Measurements from ENCODE around the gene MFRP.

The MFRP gene

DNA sequence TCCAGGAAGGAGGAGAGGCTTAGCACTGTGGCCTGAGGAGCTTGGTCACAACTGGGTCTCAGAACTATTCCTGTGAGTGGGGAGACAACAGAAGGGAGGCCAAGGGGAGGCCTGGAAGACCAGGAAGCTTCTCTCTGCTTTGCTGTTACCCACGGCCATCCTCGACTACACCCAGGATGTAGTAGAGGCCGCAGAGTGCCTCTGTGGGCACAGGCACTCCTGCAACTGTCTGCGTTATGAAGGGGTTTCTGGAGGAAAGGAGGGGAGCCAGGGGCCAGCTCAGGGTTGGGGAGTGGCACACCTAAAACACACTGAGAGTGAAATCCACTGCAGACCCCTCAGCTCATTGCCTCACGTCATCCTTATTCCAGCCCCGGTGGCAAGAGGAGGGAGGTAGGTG lies 3.8 kb upstream of the MFRP start:
- no peaks in the 10 kb centered on the region for H3K36me3 ChIP-seq (ENCODE audit: low read length)
- H3K27ac ChIP-seq (ENCODE audit: low read depth, low read length): no peak overlapping the region
- no peak overlapping the region for H3K9ac ChIP-seq (ENCODE audit: low read length)
- no peaks in the 10 kb centered on the region for H4K20me1 ChIP-seq (ENCODE audit: low read depth, low read length)
- no peak overlapping the region for H2AFZ ChIP-seq (ENCODE audit: low read depth, low read length, severe bottlenecking)
- no peaks in the 10 kb centered on the region for H3K79me2 ChIP-seq (ENCODE audit: insufficient read depth, low read length)
- H3K4me2 ChIP-seq (ENCODE audit: low read depth, low read length, poor library complexity, severe bottlenecking): no peak overlapping the region
- no peaks in the 10 kb centered on the region for H3F3A ChIP-seq (ENCODE audit: insufficient read depth)
- H3K9me2 ChIP-seq (replicated peaks; ENCODE audit: insufficient read depth, low read length): no peaks in the 10 kb centered on the region
- no peaks in the 10 kb centered on the region for H3K27me3 ChIP-seq (ENCODE audit: low read length)
- no peak overlapping the region for H3K4me3 ChIP-seq (ENCODE audit: insufficient read depth, low read length, poor library complexity, severe bottlenecking)
- H3K9me3 ChIP-seq (ENCODE audit: insufficient read depth, low read length): no peaks in the 10 kb centered on the region
- TF ChIP-seq EZH2phosphoT487 (conservative IDR thresholded peaks at IDR 0.05; ENCODE audit: low read length): no peak
- TF ChIP-seq, protein P1, sequence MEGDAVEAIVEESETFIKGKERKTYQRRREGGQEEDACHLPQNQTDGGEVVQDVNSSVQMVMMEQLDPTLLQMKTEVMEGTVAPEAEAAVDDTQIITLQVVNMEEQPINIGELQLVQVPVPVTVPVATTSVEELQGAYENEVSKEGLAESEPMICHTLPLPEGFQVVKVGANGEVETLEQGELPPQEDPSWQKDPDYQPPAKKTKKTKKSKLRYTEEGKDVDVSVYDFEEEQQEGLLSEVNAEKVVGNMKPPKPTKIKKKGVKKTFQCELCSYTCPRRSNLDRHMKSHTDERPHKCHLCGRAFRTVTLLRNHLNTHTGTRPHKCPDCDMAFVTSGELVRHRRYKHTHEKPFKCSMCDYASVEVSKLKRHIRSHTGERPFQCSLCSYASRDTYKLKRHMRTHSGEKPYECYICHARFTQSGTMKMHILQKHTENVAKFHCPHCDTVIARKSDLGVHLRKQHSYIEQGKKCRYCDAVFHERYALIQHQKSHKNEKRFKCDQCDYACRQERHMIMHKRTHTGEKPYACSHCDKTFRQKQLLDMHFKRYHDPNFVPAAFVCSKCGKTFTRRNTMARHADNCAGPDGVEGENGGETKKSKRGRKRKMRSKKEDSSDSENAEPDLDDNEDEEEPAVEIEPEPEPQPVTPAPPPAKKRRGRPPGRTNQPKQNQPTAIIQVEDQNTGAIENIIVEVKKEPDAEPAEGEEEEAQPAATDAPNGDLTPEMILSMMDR (IDR thresholded peaks at IDR 0.05; ENCODE audit: insufficient read depth, low read length, poor library complexity, severe bottlenecking): no peak

DNA sequence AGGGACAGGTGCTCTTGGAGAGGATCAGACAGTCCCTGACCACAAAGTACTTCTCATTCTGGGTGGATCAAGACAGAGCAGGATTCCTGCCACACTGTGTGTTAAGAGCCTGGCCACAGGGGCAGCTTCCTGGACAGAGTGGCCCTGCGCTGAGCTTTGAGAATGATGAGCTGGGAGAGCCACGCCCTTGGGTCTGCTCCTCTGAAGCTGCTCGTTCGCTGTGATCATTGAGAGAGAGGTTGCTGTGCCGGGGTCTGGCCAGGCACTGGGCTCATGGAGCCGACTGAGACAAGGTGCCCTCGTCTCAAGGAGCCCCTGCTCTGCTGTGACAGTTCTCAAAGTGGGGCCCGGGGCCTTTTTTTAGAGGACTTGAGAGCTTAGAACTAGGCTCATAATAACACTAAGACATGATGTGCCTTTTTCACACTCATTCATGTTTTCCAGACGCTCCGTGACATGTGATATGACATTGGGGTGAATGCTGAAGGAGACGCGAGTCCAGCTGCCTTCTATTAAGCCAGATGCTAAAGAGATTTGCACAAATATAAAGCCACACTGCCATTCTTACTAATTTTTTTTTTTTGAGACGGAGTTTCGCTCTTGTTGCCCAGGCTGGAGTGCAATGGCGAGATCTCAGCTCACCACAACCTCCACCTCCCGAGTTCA lies 1.6 kb upstream of the MFRP start:
- Histone ChIP-seq H3K79me2 (ENCODE audit: insufficient read depth, low read length) (no peaks in the 10 kb centered on the region), H4K20me1 (ENCODE audit: low read depth, low read length) (no peaks in the 10 kb centered on the region), H3K27me3 (ENCODE audit: low read length) (no peaks in the 10 kb centered on the region), H2AFZ (ENCODE audit: low read depth, low read length, severe bottlenecking) (no peak overlapping the region), H3K9ac (ENCODE audit: low read length) (no peak overlapping the region), H3K4me3 (ENCODE audit: insufficient read depth, low read length, poor library complexity, severe bottlenecking) (no peak overlapping the region), H3K27ac (ENCODE audit: low read depth, low read length) (no peak overlapping the region), H3K9me2 (replicated peaks; ENCODE audit: insufficient read depth, low read length) (no peaks in the 10 kb centered on the region), H3K9me3 (ENCODE audit: insufficient read depth, low read length) (no peaks in the 10 kb centered on the region), H3F3A (ENCODE audit: insufficient read depth) (no peaks in the 10 kb centered on the region), H3K36me3 (ENCODE audit: low read length) (no peaks in the 10 kb centered on the region), H3K4me2 (ENCODE audit: low read depth, low read length, poor library complexity, severe bottlenecking) (no peak overlapping the region)
- TF ChIP-seq, protein P1 (IDR thresholded peaks at IDR 0.05; ENCODE audit: insufficient read depth, low read length, poor library complexity, severe bottlenecking): no peak
- no peak for TF ChIP-seq EZH2phosphoT487 (conservative IDR thresholded peaks at IDR 0.05; ENCODE audit: low read length)

DNA sequence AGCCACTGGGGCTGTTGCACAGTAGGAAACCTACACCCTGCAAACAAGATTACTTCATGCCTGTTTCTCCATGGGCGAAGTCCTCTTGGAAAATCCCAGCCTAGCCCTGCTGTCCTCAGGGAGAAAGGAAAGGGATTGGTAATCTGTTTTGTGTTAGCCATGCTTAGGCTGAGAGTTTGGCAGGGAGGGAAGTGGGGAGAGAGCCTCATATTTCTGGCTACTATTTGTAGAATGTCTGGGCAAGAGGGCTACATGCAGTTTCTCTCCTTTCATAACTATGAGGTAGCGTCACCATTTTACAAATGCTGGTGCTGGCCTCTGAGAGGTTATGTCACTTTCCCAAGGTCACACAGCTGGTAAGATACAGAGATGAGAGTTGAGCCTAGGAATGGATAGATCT lies 737 bp upstream of the MFRP start:
- no peaks in the 10 kb centered on the region for H3K27me3 ChIP-seq (ENCODE audit: low read length)
- no peaks in the 10 kb centered on the region for H3K9me2 ChIP-seq (replicated peaks; ENCODE audit: insufficient read depth, low read length)
- no peak overlapping the region for H3K27ac ChIP-seq (ENCODE audit: low read depth, low read length)
- H3F3A ChIP-seq (ENCODE audit: insufficient read depth): no peaks in the 10 kb centered on the region
- H2AFZ ChIP-seq (ENCODE audit: low read depth, low read length, severe bottlenecking): no peak overlapping the region
- no peak overlapping the region for H3K4me2 ChIP-seq (ENCODE audit: low read depth, low read length, poor library complexity, severe bottlenecking)
- H3K36me3 ChIP-seq (ENCODE audit: low read length): no peaks in the 10 kb centered on the region
- no peaks in the 10 kb centered on the region for H3K9me3 ChIP-seq (ENCODE audit: insufficient read depth, low read length)
- no peak overlapping the region for H3K4me3 ChIP-seq (ENCODE audit: insufficient read depth, low read length, poor library complexity, severe bottlenecking)
- H3K9ac ChIP-seq (ENCODE audit: low read length): no peak overlapping the region
- no peaks in the 10 kb centered on the region for H3K79me2 ChIP-seq (ENCODE audit: insufficient read depth, low read length)
- TF ChIP-seq, protein P1 (IDR thresholded peaks at IDR 0.05; ENCODE audit: insufficient read depth, low read length, poor library complexity, severe bottlenecking): no peak
- TF ChIP-seq EZH2phosphoT487 (conservative IDR thresholded peaks at IDR 0.05; ENCODE audit: low read length): no peak
- H4K20me1 ChIP-seq (ENCODE audit: low read depth, low read length): no peaks in the 10 kb centered on the region
